Hepatocyte (in vitro differentiated cells): ENCODE results near the gene NAA15.
"Not testable (repeated sequence)": the region's sequence is repeated elsewhere in the genome, so short reads cannot be mapped to it uniquely, and the experiment has no call there.

Experiments used
- CTCF ChIP-seq: fragments of 200-600 bp; sonication (generic); IDR thresholded peaks from 2 replicates; pipeline ENCODE4 v1.5.1; 2016; ENCODE audit warnings: antibody characterized with exemption, mild to moderate bottlenecking; ENCODE audit not compliant: poor library complexity
- EZH2phosphoT487 ChIP-seq: fragments of 200-600 bp; sonication (generic); IDR thresholded peaks from one replicate; pipeline ENCODE4 v1.6.1; 2018; ENCODE audit warnings: antibody characterized with exemption, mild to moderate bottlenecking, low read depth, moderate library complexity; ENCODE audit not compliant: unreplicated experiment, severe bottlenecking

- TF ChIP-seq EZH2phosphoT487, CTCF: not testable (repeated sequence)
Measured at GRCh38 chr4:139464512-139464911, 163.2 kb downstream of the NAA15 start.
